Kidney (tissue), 14 donors: ENCODE results near the gene MST1. TPM values are rescaled to one million over a fixed set of nuclear protein-coding genes. Genes with fewer than 3 reads are reported as not detected.

Source experiments
- DNase-seq, 5 donors: peaks; one replicate each; pipeline ENCODE4 v3.0.0-alpha.2; 2013 to 2020
- FAIRE-seq: peaks from 2 replicates; lab custom pipeline; 2012; peaks lifted over from hg19 to GRCh38; lab: Jason Lieb, UNC
- H3K27ac ChIP-seq, 2 donors: one replicate each; pipeline ENCODE4 v1.7.0; 2013; ENCODE audit warnings: low read depth in 2 of 2, low read length in 2 of 2, inconsistent platforms in 1 of 2
- H3K27me3 ChIP-seq: one replicate; pipeline ENCODE4 v1.7.1; 2013; ENCODE audit warnings: low read length, inconsistent platforms; ENCODE audit not compliant: control insufficient read depth, insufficient read depth
- H3K36me3 ChIP-seq, 3 donors: one replicate each; pipeline versions ENCODE4 v1.7.0 to v1.7.1; 2013; ENCODE audit warnings: low read length in 3 of 3, control low read depth in 1 of 3, inconsistent platforms in 1 of 3; ENCODE audit not compliant: insufficient read depth in 3 of 3, control insufficient read depth in 2 of 3
- H3K4me1 ChIP-seq, 3 donors: one replicate each; pipeline versions ENCODE4 v1.7.0 to v1.7.1; 2013; ENCODE audit warnings: low read length in 3 of 3, inconsistent platforms in 1 of 3, low read depth in 1 of 3; ENCODE audit not compliant: control insufficient read depth in 2 of 3, insufficient read depth in 2 of 3
- H3K4me3 ChIP-seq, 3 donors: one replicate each; pipeline versions ENCODE4 v1.7.0 to v1.8.1; 2013; ENCODE audit warnings: low read length in 3 of 3, control low read depth in 1 of 3, inconsistent platforms in 1 of 3
- H3K9ac ChIP-seq, 3 donors: one replicate each; pipeline versions ENCODE4 v1.7.0 to v1.7.1; 2013; ENCODE audit warnings: low read length in 3 of 3, control low read depth in 1 of 3, inconsistent platforms in 1 of 3
- H3K9me3 ChIP-seq, 3 donors: one replicate each; pipeline versions ENCODE4 v1.7.0 to v1.7.1; 2013; ENCODE audit warnings: low read length in 3 of 3, control low read depth in 1 of 3, inconsistent platforms in 1 of 3; ENCODE audit not compliant: control insufficient read depth in 2 of 3, insufficient read depth in 1 of 3
- intact Hi-C: fragments of 100-400 bp; cut with DNase I; formaldehyde crosslinking; loops from one replicate; pipeline ENCODE4 v1.11.1; 2022
- polyA plus RNA-seq: library from polyadenylated mRNA; stranded (reverse); fragments of 350-450 nt; fragmentation: Illumina TruSeq; extraction: RNeasy Lipid Tissue Mini Kit (QIAGEN cat#74804); gene quantifications from one replicate; pipeline ENCODE4 v1.2.3, GENCODE V29; 2014; ENCODE audit warnings: low read depth, low replicate concordance; ENCODE audit not compliant: insufficient read depth
- total RNA-seq: library from RNA; stranded (reverse); fragmentation: NEBNext Ultra II Directional; extraction: Animal tissue kit (Norgen Biotek cat#: 25700); gene quantifications from one replicate; pipeline ENCODE4 v1.2.1, GENCODE V29; 2021
- TF ChIP-seq, protein P1 (sequence below): IDR thresholded peaks from 3 replicates; pipeline ENCODE4 v1.5.1; 2012; ENCODE audit warnings: mild to moderate bottlenecking, moderate library complexity, borderline replicate concordance; ENCODE audit not compliant: insufficient read depth; ENCODE audit errors: extremely low read depth
- donor health status: control.
- donor health status: control.
- donor health status: control.
- donor health status: control.
- donor health status: control.
- donor health status: DM: yes; HTN: yes; CAD: no.
- donor health status: Normal renal cell carcinoma (clear cell type).

MST1 gene
- total and polyA plus RNA-seq, 2 donors from 2014 or later = 77.3 to 152 TPM

DNA sequence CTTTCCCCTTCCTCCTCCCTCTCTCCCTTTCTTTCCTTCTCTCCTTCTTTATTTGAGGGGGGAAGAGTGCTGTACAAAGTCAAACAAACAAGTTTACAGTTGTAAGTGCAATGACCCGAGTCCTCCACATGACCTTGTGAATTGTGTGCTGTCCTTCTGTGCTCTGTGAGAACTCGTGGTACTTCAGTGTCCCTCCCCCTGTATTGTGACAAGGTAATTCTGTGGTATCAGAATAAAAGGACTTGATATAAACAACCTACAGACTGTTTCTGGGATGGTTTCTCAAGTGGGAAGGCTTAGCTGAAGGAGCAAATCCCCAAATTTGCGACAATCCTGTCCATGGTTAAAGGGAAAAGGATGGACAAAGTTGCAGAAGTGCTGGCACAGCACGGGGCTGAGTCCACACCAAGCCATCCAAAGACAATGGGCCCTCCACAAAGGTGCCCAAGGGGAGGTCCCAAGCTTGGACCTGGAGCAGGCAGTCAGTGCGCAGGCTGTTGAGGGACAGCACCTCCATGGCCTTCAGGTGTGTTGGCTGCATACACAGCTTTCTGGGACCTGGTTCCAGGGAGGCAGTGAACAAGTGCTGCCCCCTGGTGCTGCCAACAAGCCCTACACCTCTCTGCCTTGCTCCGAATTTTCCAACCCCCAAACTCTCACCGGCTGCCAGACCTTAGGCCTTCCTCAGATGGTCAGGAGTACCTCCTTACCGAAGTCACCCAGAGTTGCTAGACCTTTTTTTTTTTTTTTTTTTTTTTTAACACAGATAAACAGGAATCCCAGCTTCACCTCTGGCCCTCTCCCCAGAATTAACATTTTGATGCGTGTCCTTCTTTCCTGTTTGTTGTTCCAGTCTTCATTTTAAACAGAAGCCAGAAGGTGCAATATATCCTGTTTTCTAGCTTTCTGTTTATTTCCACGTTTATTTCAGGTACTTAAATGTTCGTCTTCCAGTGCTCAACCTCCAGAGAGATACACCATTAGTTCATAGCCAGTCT is 17.7 kb downstream of the MST1 start:
- no peak overlapping the region for H3K9ac ChIP-seq
- peak; percentile 76 to 87 (median 85) for DNase-seq

DNA sequence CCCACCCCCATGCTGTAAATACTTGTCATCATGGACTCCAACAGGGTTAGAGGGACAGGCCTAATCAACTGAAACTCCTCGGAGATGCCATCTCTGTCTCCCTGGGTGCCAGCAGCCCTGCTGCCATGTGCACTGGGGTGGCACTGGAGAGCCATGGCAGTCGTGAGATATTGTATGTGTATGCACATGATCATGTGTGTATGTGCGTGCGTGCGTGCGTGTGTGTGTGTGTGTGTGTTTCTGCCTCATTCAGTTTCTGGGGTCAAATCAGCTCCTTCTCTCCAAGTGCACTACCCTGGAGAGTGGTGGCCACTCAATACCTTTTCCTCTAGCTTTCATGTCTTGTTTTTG is 18.4 kb downstream of the MST1 start:
- Histone ChIP-seq H3K27me3 (no peaks in the 10 kb centered on the region), H3K9me3 (no peaks in the 10 kb centered on the region), H3K4me1 (peaks cover 2 to 25% (median 25%) of the 10 kb centered on the region in 3 donors), H3K36me3 (peaks cover 0 to under 1% (median 0%) of the 10 kb centered on the region in 3 donors), H3K9ac (no peak overlapping the region), H3K4me3 (no peak overlapping the region), H3K27ac (peak overlapping the region in 1 of 2 donors; percentile 16)
- DNase-seq (no peak), FAIRE-seq (no peak)
- TF ChIP-seq, protein P1, sequence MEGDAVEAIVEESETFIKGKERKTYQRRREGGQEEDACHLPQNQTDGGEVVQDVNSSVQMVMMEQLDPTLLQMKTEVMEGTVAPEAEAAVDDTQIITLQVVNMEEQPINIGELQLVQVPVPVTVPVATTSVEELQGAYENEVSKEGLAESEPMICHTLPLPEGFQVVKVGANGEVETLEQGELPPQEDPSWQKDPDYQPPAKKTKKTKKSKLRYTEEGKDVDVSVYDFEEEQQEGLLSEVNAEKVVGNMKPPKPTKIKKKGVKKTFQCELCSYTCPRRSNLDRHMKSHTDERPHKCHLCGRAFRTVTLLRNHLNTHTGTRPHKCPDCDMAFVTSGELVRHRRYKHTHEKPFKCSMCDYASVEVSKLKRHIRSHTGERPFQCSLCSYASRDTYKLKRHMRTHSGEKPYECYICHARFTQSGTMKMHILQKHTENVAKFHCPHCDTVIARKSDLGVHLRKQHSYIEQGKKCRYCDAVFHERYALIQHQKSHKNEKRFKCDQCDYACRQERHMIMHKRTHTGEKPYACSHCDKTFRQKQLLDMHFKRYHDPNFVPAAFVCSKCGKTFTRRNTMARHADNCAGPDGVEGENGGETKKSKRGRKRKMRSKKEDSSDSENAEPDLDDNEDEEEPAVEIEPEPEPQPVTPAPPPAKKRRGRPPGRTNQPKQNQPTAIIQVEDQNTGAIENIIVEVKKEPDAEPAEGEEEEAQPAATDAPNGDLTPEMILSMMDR = no peak
- intact Hi-C loops = no loop called here

More for the DNA sequence above, 17.7 kb downstream of the MST1 start:
- Histone ChIP-seq H3K4me1 (peaks cover 2 to 27% (median 26%) of the 10 kb centered on the region in 3 donors), H3K27ac (peak overlapping the region in 1 of 2 donors; percentile 16), H3K27me3 (no peaks in the 10 kb centered on the region), H3K4me3 (no peak overlapping the region), H3K9me3 (no peaks in the 10 kb centered on the region), H3K36me3 (peaks cover 2 to 7% (median 4%) of the 10 kb centered on the region in 3 donors)
- intact Hi-C loops = no loop called here
- FAIRE-seq = no peak
- TF ChIP-seq, protein P1 = peak; percentile 91

DNA sequence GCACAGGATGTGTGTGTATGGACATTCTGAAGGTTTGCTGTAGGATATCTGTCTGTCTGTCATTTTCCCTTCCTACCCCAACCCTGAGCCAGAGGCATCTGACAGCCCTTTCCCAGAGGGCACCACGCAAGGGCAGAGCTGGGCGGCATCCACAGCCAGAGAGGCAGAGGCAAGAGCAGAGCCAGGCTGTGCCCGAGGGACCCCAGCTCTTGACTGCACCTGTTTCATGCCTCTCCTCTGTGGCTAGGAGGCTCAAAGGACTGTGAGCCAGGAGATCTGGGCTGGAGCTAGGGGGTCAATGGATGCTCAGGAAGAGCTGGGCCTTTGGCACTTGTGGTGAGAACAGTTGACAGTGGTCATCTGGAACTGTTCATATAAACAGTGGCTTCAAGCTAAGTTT is 19.9 kb downstream of the MST1 start:
- Histone ChIP-seq H3K27ac (no peak overlapping the region), H3K9ac (no peak overlapping the region), H3K4me1 (peaks cover 2 to 33% (median 23%) of the 10 kb centered on the region in 3 donors), H3K27me3 (no peaks in the 10 kb centered on the region), H3K36me3 (no peaks in the 10 kb centered on the region), H3K4me3 (no peak overlapping the region), H3K9me3 (no peaks in the 10 kb centered on the region)
- FAIRE-seq = no peak
- TF ChIP-seq, protein P1 = no peak
- DNase-seq = no peak
- intact Hi-C loops = loop anchor here (10.0 kb wide), 1 partner anchor 125 kb away; no protein-coding TSS in a partner anchor
